ENCODE measurements around the gene FAM174C.

DNA sequence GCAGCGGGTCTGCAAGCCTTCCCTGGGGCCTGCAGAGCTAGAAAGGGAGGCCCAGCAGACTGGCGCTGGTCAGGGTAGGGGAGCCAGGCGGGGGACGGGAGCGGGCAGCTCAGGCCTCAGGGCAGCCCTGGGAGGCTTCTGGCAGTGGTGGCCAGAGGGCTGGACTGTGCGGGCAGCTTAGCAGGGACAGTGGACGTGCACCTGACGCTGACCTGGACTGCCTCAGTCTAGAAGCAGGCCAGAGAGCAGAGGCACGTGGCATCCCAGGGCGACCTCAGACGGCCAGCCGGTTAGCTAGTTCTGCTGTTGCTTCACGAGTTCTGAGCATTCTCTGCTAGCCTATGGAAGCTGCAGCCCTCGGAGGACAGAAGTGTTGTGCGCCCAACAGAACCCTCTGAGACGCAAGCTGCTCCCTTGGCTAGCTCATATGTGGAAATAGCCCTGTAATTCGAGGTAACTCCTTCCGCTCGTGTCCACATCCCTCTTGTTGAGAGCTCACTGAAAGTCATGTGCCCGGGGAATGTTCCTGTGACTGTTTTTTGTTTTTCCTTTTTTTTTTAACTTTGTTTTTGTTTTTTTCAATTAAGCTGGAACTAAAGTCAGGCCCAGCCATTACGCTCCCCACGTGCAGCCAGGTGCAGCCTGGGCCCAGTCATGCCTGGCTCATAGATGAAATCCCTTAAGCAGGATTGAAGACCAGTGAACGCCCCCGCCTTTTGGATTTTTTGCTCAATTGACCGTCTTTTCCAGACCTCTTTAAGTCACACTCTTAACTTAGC, 1.9 kb upstream of the FAM174C start:
- TF ChIP-seq CTCF (IDR thresholded peaks at IDR 0.05), result no peak
- peak in 1 of 3 donors; percentile 19 for TF ChIP-seq POLR2A (IDR thresholded peaks at IDR 0.05)
